Neural progenitor cell (in vitro differentiated cells): Measurements from ENCODE around the gene RAD51B. TPM values are rescaled to one million over a fixed set of nuclear protein-coding genes. Genes with fewer than 3 reads are reported as not detected.
A peak's percentile ranks its signal among the peaks of the same experiment; 100 is the strongest.

Experiments
- DNase-seq: peaks from one replicate; pipeline ENCODE4 v3.0.0-alpha.2; 2016; ENCODE audit warnings: low spot score
- H2AFZ ChIP-seq: fragments of 200-600 bp; sonication (generic); replicated peaks from 2 replicates; pipeline ENCODE4 v1.6.1; 2016; ENCODE audit warnings: antibody characterized with exemption
- H3F3A ChIP-seq: fragments of 200-600 bp; sonication (generic); 2 replicates; pipeline ENCODE4 v1.6.1; 2016; ENCODE audit warnings: antibody characterized with exemption, low read depth
- H3K27ac ChIP-seq: fragments of 200-600 bp; sonication (generic); 2 replicates; pipeline ENCODE4 v1.5.1; 2016; ENCODE audit warnings: mild to moderate bottlenecking
- H3K27me3 ChIP-seq: fragments of 200-600 bp; sonication (generic); 2 replicates; pipeline ENCODE4 v1.6.1; 2016; ENCODE audit warnings: mild to moderate bottlenecking, moderate library complexity
- H3K36me3 ChIP-seq: fragments of 200-600 bp; sonication (generic); 2 replicates; pipeline ENCODE4 v1.5.1; 2016
- H3K4me1 ChIP-seq: fragments of 200-600 bp; sonication (generic); 2 replicates; pipeline ENCODE4 v1.6.1; 2016; ENCODE audit warnings: mixed run types
- H3K4me2 ChIP-seq: fragments of 200-600 bp; sonication (generic); 2 replicates; pipeline ENCODE4 v1.6.1; 2016
- H3K4me3 ChIP-seq: fragments of 200-600 bp; sonication (generic); 2 replicates; pipeline ENCODE4 v1.5.1; 2016
- H3K79me2 ChIP-seq: fragments of 200-600 bp; sonication (generic); 2 replicates; pipeline ENCODE4 v1.6.1; 2016; ENCODE audit warnings: low read depth
- H3K9ac ChIP-seq: fragments of 200-600 bp; sonication (generic); 2 replicates; pipeline ENCODE4 v1.6.1; 2016
- H3K9me3 ChIP-seq: fragments of 200-600 bp; sonication (generic); 2 replicates; pipeline ENCODE4 v1.5.1; 2016; ENCODE audit warnings: low read depth
- H4K20me1 ChIP-seq: fragments of 200-600 bp; sonication (generic); 2 replicates; pipeline ENCODE4 v1.6.1; 2016; ENCODE audit warnings: low read depth
- H3K27ac Mint-ChIP-seq: 3 replicates; pipeline ENCODE4 v1.8.0; 2021; ENCODE audit warnings: mixed read lengths
- H3K27me3 Mint-ChIP-seq: 2 replicates; pipeline ENCODE4 v1.8.0; 2022; ENCODE audit warnings: low read depth, mild to moderate bottlenecking, inconsistent platforms, moderate library complexity, mixed read lengths; ENCODE audit not compliant: insufficient read depth
- H3K36me3 Mint-ChIP-seq: 3 replicates; pipeline ENCODE4 v1.8.0; 2021; ENCODE audit warnings: mixed read lengths
- H3K4me1 Mint-ChIP-seq: 3 replicates; pipeline ENCODE4 v1.8.0; 2021; ENCODE audit warnings: mixed read lengths
- H3K4me3 Mint-ChIP-seq: 3 replicates; pipeline ENCODE4 v1.8.0; 2021; ENCODE audit warnings: mild to moderate bottlenecking, moderate library complexity, mixed read lengths
- H3K9me3 Mint-ChIP-seq: 3 replicates; pipeline ENCODE4 v1.8.0; 2020; ENCODE audit warnings: mixed read lengths
- EZH2 ChIP-seq: fragments of 200-600 bp; sonication (generic); IDR thresholded peaks from 2 replicates; pipeline ENCODE4 v1.6.1; 2017; ENCODE audit warnings: antibody characterized with exemption, mild to moderate bottlenecking, moderate library complexity
- EZH2phosphoT487 ChIP-seq: fragments of 200-600 bp; sonication (generic); IDR thresholded peaks from 2 replicates; pipeline ENCODE4 v1.6.1; 2017; ENCODE audit warnings: antibody characterized with exemption
- total RNA-seq: library from RNA; depleted of rRNA; stranded (reverse); fragments of >200 nt; gene quantifications from 2 replicates; pipeline ENCODE4 v1.2.3, GENCODE V29; 2015; ENCODE audit warnings: low replicate concordance
- TF ChIP-seq, protein P1 (sequence below): fragments of 200-600 bp; sonication (generic); IDR thresholded peaks from 2 replicates; pipeline ENCODE4 v1.5.1; 2017; ENCODE audit warnings: antibody characterized with exemption, mild to moderate bottlenecking

Gene RAD51B
- total RNA-seq, 1 donor from 2014 or later: 50.5 TPM

DNA sequence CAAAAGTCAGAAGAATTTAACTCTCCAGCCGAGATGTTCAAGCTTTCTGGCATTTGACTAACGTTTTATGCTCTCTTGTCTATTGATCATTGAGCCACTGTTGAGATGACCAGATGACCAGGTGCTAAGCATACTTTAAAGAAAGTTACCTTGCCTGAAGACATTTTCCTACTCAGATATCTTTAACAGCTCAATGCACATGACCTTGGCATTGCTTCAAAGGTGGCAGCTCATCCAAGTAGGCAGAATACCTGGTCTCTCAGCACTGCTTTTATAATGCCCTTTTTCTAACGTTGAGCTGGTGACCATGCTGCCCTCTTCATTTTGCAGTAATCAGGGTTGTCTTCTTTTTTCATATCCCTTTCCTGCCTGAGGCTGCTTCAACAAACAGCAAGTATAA is 358.1 kb downstream of the RAD51B start:
- peaks cover 35% of the 10 kb centered on the region for H3K4me1 Mint-ChIP-seq
- H3K4me3 Mint-ChIP-seq: no peak overlapping the region

DNA sequence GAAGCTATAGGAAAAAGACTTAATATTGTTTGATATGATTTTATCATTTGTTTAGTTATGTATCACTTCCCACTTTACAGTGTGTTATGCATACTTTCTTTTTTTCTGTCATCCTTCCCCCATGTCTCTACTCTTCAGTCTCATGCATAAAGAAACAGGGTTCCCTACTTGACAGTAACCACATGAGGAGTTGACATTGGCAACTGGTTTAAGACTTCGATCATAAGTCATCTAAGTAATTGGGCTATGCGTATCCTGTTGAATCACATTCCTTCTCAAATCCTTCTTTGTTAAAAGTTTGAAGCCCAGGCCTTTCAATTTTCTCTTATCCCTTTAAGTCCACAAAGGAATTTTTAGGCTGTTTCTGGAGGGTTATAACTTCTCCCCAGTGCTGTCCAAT is 358.7 kb downstream of the RAD51B start:
- no peak overlapping the region for H3K4me3 ChIP-seq
- no peak overlapping the region for H3K4me3 Mint-ChIP-seq
- H2AFZ ChIP-seq: no peak overlapping the region
- H3K4me1 Mint-ChIP-seq: peaks cover 31% of the 10 kb centered on the region
- H3K9ac ChIP-seq: no peak overlapping the region
- TF ChIP-seq, protein P1, sequence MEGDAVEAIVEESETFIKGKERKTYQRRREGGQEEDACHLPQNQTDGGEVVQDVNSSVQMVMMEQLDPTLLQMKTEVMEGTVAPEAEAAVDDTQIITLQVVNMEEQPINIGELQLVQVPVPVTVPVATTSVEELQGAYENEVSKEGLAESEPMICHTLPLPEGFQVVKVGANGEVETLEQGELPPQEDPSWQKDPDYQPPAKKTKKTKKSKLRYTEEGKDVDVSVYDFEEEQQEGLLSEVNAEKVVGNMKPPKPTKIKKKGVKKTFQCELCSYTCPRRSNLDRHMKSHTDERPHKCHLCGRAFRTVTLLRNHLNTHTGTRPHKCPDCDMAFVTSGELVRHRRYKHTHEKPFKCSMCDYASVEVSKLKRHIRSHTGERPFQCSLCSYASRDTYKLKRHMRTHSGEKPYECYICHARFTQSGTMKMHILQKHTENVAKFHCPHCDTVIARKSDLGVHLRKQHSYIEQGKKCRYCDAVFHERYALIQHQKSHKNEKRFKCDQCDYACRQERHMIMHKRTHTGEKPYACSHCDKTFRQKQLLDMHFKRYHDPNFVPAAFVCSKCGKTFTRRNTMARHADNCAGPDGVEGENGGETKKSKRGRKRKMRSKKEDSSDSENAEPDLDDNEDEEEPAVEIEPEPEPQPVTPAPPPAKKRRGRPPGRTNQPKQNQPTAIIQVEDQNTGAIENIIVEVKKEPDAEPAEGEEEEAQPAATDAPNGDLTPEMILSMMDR: no peak
- TF ChIP-seq EZH2 (no peak), EZH2phosphoT487 (no peak)
- no peaks in the 10 kb centered on the region for H3K9me3 Mint-ChIP-seq
- H3K4me1 ChIP-seq: peaks cover 22% of the 10 kb centered on the region
- H3K36me3 Mint-ChIP-seq: peaks cover 1% of the 10 kb centered on the region
- no peak overlapping the region for H3K27ac ChIP-seq
- no peaks in the 10 kb centered on the region for H3K27me3 ChIP-seq
- no peaks in the 10 kb centered on the region for H4K20me1 ChIP-seq
- H3K36me3 ChIP-seq: no peaks in the 10 kb centered on the region
- no peaks in the 10 kb centered on the region for H3F3A ChIP-seq
- DNase-seq: no peak
- H3K4me2 ChIP-seq: no peak overlapping the region
- no peak overlapping the region for H3K27ac Mint-ChIP-seq
- no peaks in the 10 kb centered on the region for H3K79me2 ChIP-seq
- H3K27me3 Mint-ChIP-seq: no peaks in the 10 kb centered on the region
- no peaks in the 10 kb centered on the region for H3K9me3 ChIP-seq

More for the DNA sequence above, 358.1 kb downstream of the RAD51B start:
- no peaks in the 10 kb centered on the region for H3K36me3 ChIP-seq
- no peak overlapping the region for H3K4me2 ChIP-seq
- Mint-ChIP-seq H3K27ac (no peak overlapping the region), H3K36me3 (no peaks in the 10 kb centered on the region), H3K9me3 (no peaks in the 10 kb centered on the region), H3K27me3 (no peaks in the 10 kb centered on the region)
- no peak overlapping the region for H3K27ac ChIP-seq
- peaks cover 28% of the 10 kb centered on the region for H3K4me1 ChIP-seq
- no peak overlapping the region for H3K4me3 ChIP-seq
- H3K27me3 ChIP-seq: no peaks in the 10 kb centered on the region
- no peaks in the 10 kb centered on the region for H3F3A ChIP-seq
- no peaks in the 10 kb centered on the region for H3K79me2 ChIP-seq
- H2AFZ ChIP-seq: no peak overlapping the region
- no peak for DNase-seq
- TF ChIP-seq, protein P1: no peak
- TF ChIP-seq EZH2: no peak
- no peak for TF ChIP-seq EZH2phosphoT487
- no peaks in the 10 kb centered on the region for H4K20me1 ChIP-seq
- H3K9me3 ChIP-seq: no peaks in the 10 kb centered on the region
- H3K9ac ChIP-seq: no peak overlapping the region

DNA sequence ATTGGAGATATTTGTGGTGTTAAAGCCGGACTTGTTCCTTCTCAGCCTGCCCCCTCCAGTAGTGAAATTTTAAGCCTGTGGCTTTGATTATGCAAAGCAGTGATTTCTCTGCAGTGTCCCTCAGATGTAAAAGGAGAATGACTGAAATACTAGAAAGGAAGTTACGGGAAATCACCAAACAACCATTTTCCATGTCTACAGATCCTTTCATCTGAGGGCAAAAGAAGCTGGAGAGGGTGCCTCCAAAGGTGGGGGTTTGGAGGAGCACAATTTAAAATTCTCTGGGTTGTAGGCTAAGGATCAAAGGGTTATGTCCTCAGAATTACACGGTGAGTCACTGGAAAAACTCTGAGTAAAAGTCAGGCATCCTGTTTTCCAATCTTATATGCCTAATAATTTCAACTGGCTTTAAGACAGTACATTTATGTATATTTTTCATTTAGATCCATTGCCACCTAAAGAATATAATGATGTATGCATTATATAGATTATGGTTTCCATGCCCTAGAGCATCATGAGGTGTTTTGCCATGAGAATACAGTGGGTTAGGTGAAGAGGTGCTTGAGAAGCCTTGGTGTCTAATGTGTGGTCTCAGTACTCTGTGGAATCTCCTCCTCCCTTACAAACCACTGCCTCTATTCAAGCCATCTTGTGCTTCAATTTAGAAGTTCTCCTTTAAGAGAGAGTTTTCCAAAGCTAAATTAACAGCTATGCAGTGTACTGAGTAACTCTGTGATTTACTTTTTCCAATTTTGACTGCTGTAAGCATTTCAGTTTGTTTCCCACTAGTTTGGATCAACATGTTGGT is 362.1 kb downstream of the RAD51B start:
- Histone ChIP-seq H3K27ac (no peak overlapping the region), H3K9ac (no peak overlapping the region), H3K4me2 (no peak overlapping the region), H3K79me2 (no peaks in the 10 kb centered on the region), H3K4me3 (no peak overlapping the region), H2AFZ (no peak overlapping the region), H3K4me1 (peaks cover 22% of the 10 kb centered on the region), H3K36me3 (no peaks in the 10 kb centered on the region), H4K20me1 (no peaks in the 10 kb centered on the region), H3F3A (no peaks in the 10 kb centered on the region), H3K9me3 (no peaks in the 10 kb centered on the region), H3K27me3 (no peaks in the 10 kb centered on the region)
- TF ChIP-seq, protein P1: no peak
- TF ChIP-seq EZH2: no peak
- TF ChIP-seq EZH2phosphoT487: no peak
- H3K27ac Mint-ChIP-seq: peak overlapping the region; percentile 76
- peaks cover 29% of the 10 kb centered on the region for H3K4me1 Mint-ChIP-seq
- H3K9me3 Mint-ChIP-seq: no peaks in the 10 kb centered on the region
- H3K36me3 Mint-ChIP-seq: peaks cover 5% of the 10 kb centered on the region
- H3K4me3 Mint-ChIP-seq: no peak overlapping the region
- no peaks in the 10 kb centered on the region for H3K27me3 Mint-ChIP-seq
- no peak for DNase-seq
